GM12873 (cell line): ENCODE data around the gene PITPNC1.
A peak's percentile ranks its signal among the peaks of the same experiment; 100 is the strongest.

Source experiments
- CTCF ChIP-seq: IDR thresholded peaks from 2 replicates; pipeline ENCODE4 v1.5.1; 2012; ENCODE audit warnings: low read depth, mild to moderate bottlenecking, moderate library complexity, low read length, control low read depth; ENCODE audit not compliant: insufficient read depth; ENCODE audit errors: missing control alignments

PITPNC1 gene

DNA sequence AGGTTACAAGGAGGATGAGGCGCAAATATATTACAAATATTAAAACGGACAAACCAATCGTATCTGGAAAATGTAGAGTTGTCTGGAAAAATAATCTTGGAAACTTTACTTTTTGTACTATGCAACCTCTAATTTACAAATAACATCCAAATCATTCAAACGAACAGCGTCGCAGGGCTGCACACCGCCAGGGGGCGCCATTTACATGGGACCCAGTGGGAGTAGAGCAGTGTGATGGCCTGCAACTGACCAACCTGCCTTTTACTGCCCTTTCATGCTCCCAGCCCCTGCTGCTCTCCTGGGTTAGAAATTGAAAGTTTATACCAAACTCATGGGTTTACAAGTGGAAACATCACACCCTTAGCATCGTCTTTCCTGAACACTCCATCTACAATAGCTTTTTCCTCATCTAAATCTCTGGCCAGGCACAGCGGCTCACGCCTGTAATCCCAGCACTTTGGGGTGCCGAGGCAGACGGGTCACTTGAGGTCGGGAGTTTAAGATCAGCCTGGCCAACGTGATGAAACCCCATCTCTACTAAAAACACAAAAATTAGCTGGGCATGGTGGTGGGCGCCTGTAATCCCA is 10.0 kb downstream of the PITPNC1 start:
- TF ChIP-seq CTCF: peak; percentile 80

- TF ChIP-seq CTCF: no peak
Measured at GRCh38 chr17:67388986-67389385, 11.9 kb downstream of the PITPNC1 start.

GRCh38 chr17:67390006-67390645 is 13.0 kb downstream of the PITPNC1 start:
- no peak for TF ChIP-seq CTCF

DNA sequence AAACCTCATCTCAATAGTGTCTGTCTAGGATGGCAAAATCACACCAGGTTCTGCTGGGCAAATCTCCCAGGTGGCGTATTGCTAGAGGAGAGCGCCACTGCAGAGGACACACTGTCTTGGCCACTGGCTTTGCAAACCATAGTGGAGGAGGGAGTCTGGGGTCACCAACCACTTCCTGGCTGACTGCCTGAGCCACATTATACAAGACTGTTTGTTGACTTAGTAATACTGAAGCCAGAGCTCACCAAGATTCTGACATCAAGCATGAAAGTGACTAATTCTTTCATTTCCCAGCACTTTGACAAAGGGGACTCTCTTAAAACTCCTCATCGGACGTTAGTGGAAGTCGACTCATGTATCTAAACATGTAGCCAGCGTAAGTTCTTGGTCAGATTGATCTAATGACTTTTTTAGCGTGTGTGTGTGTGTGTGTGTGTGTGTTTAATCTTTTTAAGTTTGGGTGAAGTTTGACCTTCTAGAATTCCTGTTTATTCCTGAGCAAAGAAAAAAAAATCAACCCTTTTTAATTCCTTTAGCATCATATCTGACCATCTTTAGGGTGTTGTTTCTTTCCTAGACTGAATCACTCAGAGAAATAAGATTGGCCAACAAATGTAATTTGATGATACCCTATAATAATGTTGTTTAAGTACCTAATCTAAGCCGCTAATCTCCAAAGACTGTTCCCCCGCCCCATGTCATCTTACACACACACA is 13.7 kb downstream of the PITPNC1 start:
- no peak for TF ChIP-seq CTCF

GRCh38 chr17:67392111-67392510 is 15.0 kb downstream of the PITPNC1 start:
- TF ChIP-seq CTCF: no peak

DNA sequence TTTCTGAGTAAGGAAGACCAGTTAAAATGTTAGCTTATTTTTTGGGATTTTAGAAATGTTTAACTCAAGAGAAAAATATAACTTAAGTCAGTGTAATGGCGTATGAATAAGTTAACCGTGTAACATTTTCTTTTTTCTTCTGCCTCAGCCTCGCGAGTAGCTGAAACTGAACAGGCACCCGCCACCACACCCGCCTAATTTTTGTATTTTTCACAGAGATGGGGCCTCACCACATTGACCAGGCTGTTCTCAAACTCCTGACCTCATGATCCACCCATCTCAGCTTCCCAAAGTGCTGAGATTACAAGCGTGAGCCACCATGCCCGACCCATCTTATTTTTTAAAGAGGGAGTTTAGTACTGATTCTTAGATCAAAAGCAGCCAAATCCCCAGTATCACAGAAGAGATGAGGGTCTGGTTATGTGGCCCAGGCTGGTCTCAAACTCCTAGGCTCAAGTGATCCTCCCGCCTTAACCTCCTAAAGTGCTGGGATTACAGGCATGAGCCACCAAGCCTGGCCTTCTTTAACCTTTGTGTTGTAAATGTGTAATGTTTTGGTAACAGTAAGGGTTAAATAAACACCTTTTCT is 16.8 kb downstream of the PITPNC1 start:
- TF ChIP-seq CTCF: no peak

- no peak for TF ChIP-seq CTCF
Measured at GRCh38 chr17:67399676-67400075, 22.6 kb downstream of the PITPNC1 start.
